K562 (cell line): Measurements from ENCODE around the gene PBXIP1. TPM values are rescaled to one million over a fixed set of nuclear protein-coding genes. Genes with fewer than 3 reads are reported as not detected.
A peak's percentile ranks its signal among the peaks of the same experiment; 100 is the strongest.

ENCODE experiments used
- EP400 ChIP-seq: fragments of 450-650 bp; IDR thresholded peaks from 2 replicates; pipeline ENCODE4 v1.6.1; 2017; ENCODE audit warnings: antibody characterized with exemption, mild to moderate bottlenecking, moderate library complexity
- FOXM1 ChIP-seq, 2 experiments: fragments of 450-650 bp in 1 of 2; sonication (generic) in 1 of 2; formaldehyde crosslinking in 1 of 2; IDR thresholded peaks; 2 replicates each; pipeline versions ENCODE4 v1.6.1 to v1.9.0; 2017 to 2022; ENCODE audit warnings: low read depth in 2 of 2, mild to moderate bottlenecking in 2 of 2, missing genetic modification reagents in 1 of 2, moderate library complexity in 1 of 2
- HCFC1 ChIP-seq: IDR thresholded peaks from 2 replicates; pipeline ENCODE4 v1.6.1; 2012; ENCODE audit warnings: low read depth, low read length, improper control_type of control experiment
- HDAC2 ChIP-seq: fragments of 450-650 bp; IDR thresholded peaks from 2 replicates; pipeline ENCODE4 v1.6.1; 2016; ENCODE audit warnings: mild to moderate bottlenecking
- HDAC6 ChIP-seq: IDR thresholded peaks from 2 replicates; pipeline ENCODE4 v1.6.1; 2012; ENCODE audit warnings: low read depth, mild to moderate bottlenecking, control low read depth, inconsistent platforms, low read length, moderate library complexity
- HOXB6 ChIP-seq: fragments of 250-450 bp; sonication (Bioruptor Pico); IDR thresholded peaks from 2 replicates; pipeline ENCODE4 v1.5.1; 2022; ENCODE audit warnings: mild to moderate bottlenecking, borderline replicate concordance
- KDM5B ChIP-seq: fragments of 200-600 bp; sonication (generic); IDR thresholded peaks from 2 replicates; pipeline ENCODE4 v1.6.1; 2012; ENCODE audit warnings: low read depth, mild to moderate bottlenecking, moderate library complexity, low read length, control low read depth, inconsistent platforms; ENCODE audit not compliant: insufficient replicate concordance
- MCM7 ChIP-seq, 2 experiments: fragments of 450-650 bp; IDR thresholded peaks; 2 replicates each; pipeline ENCODE4 v1.6.1; 2016 to 2018
- MEF2A ChIP-seq: IDR thresholded peaks from 2 replicates; pipeline ENCODE4 v1.6.1; 2011; ENCODE audit warnings: low read depth, mild to moderate bottlenecking, low read length, moderate library complexity; ENCODE audit not compliant: control insufficient read depth
- MEF2D ChIP-seq: conservative IDR thresholded peaks from 2 replicates; pipeline ENCODE4 v1.6.1; 2016; ENCODE audit warnings: low read depth, missing genetic modification characterization, missing compliant biosample characterization
- NR4A1 ChIP-seq, 2 experiments: fragments of 250-450 bp in 1 of 2; fragments of 450-650 bp in 1 of 2; sonication (Bioruptor Pico) in 1 of 2; IDR thresholded peaks; 2 replicates each; pipeline versions ENCODE4 v1.4.0 to v1.6.1; 2016 to 2020; ENCODE audit warnings: mild to moderate bottlenecking in 2 of 2, missing compliant biosample characterization in 1 of 2, missing genetic modification characterization in 1 of 2, moderate library complexity in 1 of 2
- PPARD ChIP-seq: fragments of 250-450 bp; sonication (Bioruptor Pico); IDR thresholded peaks from 2 replicates; pipeline ENCODE4 v1.8.0; 2022; ENCODE audit warnings: inconsistent platforms, mild to moderate bottlenecking, moderate library complexity
- ZEB2 ChIP-seq: fragments of 450-650 bp; IDR thresholded peaks from 2 replicates; pipeline ENCODE4 v1.6.1; 2016
- ZNF134 ChIP-seq: fragments of 250-450 bp; sonication (Bioruptor Pico); conservative IDR thresholded peaks from 2 replicates; pipeline ENCODE4 v1.4.0; 2020
- ZNF586 ChIP-seq: fragments of 450-650 bp; formaldehyde crosslinking; conservative IDR thresholded peaks from 2 replicates; pipeline ENCODE4 v1.4.0; 2020; ENCODE audit warnings: mild to moderate bottlenecking, moderate library complexity
- ZNF785 ChIP-seq: fragments of 250-450 bp; sonication (Bioruptor Pico); IDR thresholded peaks from 2 replicates; pipeline ENCODE4 v1.4.0; 2020; ENCODE audit warnings: mild to moderate bottlenecking
- ZZZ3 ChIP-seq: fragments of 450-650 bp; IDR thresholded peaks from 2 replicates; pipeline ENCODE4 v1.6.1; 2016; ENCODE audit warnings: antibody characterized with exemption, mild to moderate bottlenecking, moderate library complexity
- polyA plus RNA-seq, 8 experiments: library from polyadenylated mRNA; depleted of rRNA in 4 of 8; stranded (reverse) in 5 of 8; unstranded in 3 of 8; fragments of >200 nt; fragmentation: Nextera tagmentation in 2 of 8; fragmentation: Illumina TruSeq in 1 of 8; extraction: Ambion mirVana in 2 of 8; extraction: Trizol in 1 of 8; gene quantifications; 2 replicates each; pipeline versions ENCODE4 v1.2.1 to v1.2.3, GENCODE V29; 2011 to 2014; ENCODE audit warnings: inconsistent platforms in 1 of 8, missing spikeins in 1 of 8
- total RNA-seq, 7 experiments: library from RNA; depleted of rRNA in 6 of 7; stranded (reverse); fragments of >200 nt in 6 of 7; fragmentation: Illumina TruSeq in 2 of 7; extraction: Trizol in 2 of 7; gene quantifications; 2 replicates each; pipeline versions ENCODE4 v1.2.1 to v1.2.3, GENCODE V29; 2011 to 2021; ENCODE audit warnings: low replicate concordance in 1 of 7
- TF ChIP-seq, protein P1 (sequence below): fragments of 250-450 bp; sonication (Bioruptor Pico); IDR thresholded peaks from 2 replicates; pipeline ENCODE4 v1.4.0; 2020; ENCODE audit warnings: mild to moderate bottlenecking
- TF ChIP-seq, protein P2 (sequence below): fragments of 450-650 bp; IDR thresholded peaks from 2 replicates; pipeline ENCODE4 v1.6.1; 2016; ENCODE audit warnings: low read depth, mild to moderate bottlenecking, moderate library complexity
- TF ChIP-seq, protein P3 (sequence below): fragments of 450-650 bp; IDR thresholded peaks from 2 replicates; pipeline ENCODE4 v1.6.1; 2017; ENCODE audit warnings: mild to moderate bottlenecking, moderate library complexity

Gene PBXIP1
- total and polyA plus RNA-seq, 9 of the 15 experiments (the other 6 are each of a cell fraction or from before 2014, with no cell fraction given), result 0.13 to 8.3 (median 5.8) TPM

DNA sequence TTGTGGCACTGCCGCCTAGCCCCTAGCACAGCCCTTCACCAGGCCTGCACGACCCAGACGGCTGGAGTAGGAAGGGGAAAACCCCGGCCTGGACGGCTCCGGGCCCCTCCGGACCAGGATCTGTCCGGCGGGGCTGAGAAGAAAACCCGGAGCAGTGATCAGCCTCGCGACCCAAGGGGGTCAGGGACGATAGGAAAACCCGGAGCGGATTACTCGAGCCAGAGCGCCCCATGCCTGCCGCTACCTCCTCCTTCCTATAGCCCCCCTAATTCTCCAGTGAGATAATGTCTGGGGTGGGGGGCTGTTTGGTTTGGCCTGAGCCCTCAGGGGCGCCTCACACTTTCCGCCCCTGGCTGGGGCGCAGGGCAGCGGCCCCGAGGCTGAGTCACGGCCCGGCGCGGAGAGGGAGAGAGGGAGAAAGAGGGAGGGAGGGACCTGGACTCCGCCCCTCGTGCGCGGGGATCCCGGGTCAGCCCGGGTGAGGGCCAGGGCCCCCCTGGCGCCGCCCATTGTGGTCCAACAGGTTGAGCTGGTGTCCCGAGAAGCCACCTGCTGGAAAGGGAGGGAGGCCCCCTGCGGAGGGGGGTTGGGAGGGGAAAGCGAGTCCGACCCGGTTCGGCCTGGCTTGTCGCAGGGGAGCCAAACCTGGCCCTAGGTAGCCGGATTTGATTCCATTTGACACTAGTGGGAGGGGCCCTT, 45.0 kb upstream of the PBXIP1 start (continued):
- TF ChIP-seq, protein P1, sequence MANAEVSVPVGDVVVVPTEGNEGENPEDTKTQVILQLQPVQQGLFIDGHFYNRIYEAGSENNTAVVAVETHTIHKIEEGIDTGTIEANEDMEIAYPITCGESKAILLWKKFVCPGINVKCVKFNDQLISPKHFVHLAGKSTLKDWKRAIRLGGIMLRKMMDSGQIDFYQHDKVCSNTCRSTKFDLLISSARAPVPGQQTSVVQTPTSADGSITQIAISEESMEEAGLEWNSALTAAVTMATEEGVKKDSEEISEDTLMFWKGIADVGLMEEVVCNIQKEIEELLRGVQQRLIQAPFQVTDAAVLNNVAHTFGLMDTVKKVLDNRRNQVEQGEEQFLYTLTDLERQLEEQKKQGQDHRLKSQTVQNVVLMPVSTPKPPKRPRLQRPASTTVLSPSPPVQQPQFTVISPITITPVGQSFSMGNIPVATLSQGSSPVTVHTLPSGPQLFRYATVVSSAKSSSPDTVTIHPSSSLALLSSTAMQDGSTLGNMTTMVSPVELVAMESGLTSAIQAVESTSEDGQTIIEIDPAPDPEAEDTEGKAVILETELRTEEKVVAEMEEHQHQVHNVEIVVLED (CRISPR knock-in tag), result peak; percentile 44; the same call in 1 of the 2 replicates
- peak; percentile 93 for TF ChIP-seq ZEB2
- no peak; the same call in none of the 2 replicates for TF ChIP-seq HCFC1
- peak; percentile 81 for TF ChIP-seq HDAC2
- peak; percentile 95 for TF ChIP-seq FOXM1 (IDR thresholded peaks at IDR 0.05; ENCODE audit: low read depth)
- TF ChIP-seq FOXM1 (CRISPR knock-in tag; IDR thresholded peaks at IDR 0.05; ENCODE audit: low read depth), result no peak
- peak; percentile 60 for TF ChIP-seq KDM5B
- TF ChIP-seq NR4A1 (CRISPR knock-in tag; IDR thresholded peaks at IDR 0.05), result no peak
- TF ChIP-seq NR4A1 (tag; IDR thresholded peaks at IDR 0.05), result peak; percentile 43; the same call in 1 of the 2 replicates
- no peak for TF ChIP-seq ZZZ3
- no peak for TF ChIP-seq PPARD (CRISPR knock-in tag)
- 0 out of 2 replicates have a peak, but pooled peaks have one; percentile 17 for TF ChIP-seq HDAC6
- TF ChIP-seq, protein P2, sequence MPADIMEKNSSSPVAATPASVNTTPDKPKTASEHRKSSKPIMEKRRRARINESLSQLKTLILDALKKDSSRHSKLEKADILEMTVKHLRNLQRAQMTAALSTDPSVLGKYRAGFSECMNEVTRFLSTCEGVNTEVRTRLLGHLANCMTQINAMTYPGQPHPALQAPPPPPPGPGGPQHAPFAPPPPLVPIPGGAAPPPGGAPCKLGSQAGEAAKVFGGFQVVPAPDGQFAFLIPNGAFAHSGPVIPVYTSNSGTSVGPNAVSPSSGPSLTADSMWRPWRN, result peak; percentile 70
- TF ChIP-seq, protein P3, sequence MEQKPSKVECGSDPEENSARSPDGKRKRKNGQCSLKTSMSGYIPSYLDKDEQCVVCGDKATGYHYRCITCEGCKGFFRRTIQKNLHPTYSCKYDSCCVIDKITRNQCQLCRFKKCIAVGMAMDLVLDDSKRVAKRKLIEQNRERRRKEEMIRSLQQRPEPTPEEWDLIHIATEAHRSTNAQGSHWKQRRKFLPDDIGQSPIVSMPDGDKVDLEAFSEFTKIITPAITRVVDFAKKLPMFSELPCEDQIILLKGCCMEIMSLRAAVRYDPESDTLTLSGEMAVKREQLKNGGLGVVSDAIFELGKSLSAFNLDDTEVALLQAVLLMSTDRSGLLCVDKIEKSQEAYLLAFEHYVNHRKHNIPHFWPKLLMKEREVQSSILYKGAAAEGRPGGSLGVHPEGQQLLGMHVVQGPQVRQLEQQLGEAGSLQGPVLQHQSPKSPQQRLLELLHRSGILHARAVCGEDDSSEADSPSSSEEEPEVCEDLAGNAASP, result peak; percentile 97
- TF ChIP-seq MCM7 (IDR thresholded peaks at IDR 0.05), result no peak
- TF ChIP-seq MEF2A, result no peak
- TF ChIP-seq ZNF785 (CRISPR knock-in tag), result no peak
- peak; percentile 54; the same call in 1 of the 2 replicates for TF ChIP-seq MEF2D
- TF ChIP-seq ZNF134, result no peak
- peak; percentile 94 for TF ChIP-seq EP400
- 0 out of 2 replicates have a peak, but pooled peaks have one; percentile 10 for TF ChIP-seq ZNF586 (CRISPR knock-in tag)
- TF ChIP-seq HOXB6 (CRISPR knock-in tag), result no peak
